A549 (cell line): ENCODE results near the gene GRK1. TPM values are rescaled to one million over a fixed set of nuclear protein-coding genes. Genes with fewer than 3 reads are reported as not detected.
"Not testable (repeated sequence)": the region's sequence is repeated elsewhere in the genome, so short reads cannot be mapped to it uniquely, and the experiment has no call there.

ENCODE experiments used
- ATAC-seq, 2 experiments: fragments of 200-7000 bp in 1 of 2; fragments of >200 bp in 1 of 2; cut with Nextera tagmentation in 1 of 2; cut with Tn5 transposase in 1 of 2; 3 replicates each; pipeline versions ENCODE4 v1.8.0 to v1.9.1; 2018 to 2020; ENCODE audit warnings: mild to moderate bottlenecking in 1 of 2, moderate library complexity in 1 of 2
- CTCF ChIA-PET: fragments of 300-600 bp; sonication (Branson Sonifier 250); formaldehyde crosslinking; extraction: SDS; loops from one replicate; lab custom pipeline; 2021; ENCODE audit warnings: antibody characterized with exemption, inconsistent platforms; lab: Yijun Ruan, JAX
- POLR2A ChIA-PET: fragments of 350-600 bp; formaldehyde crosslinking; extraction: SDS; loops from one replicate; lab custom pipeline; 2021; ENCODE audit warnings: antibody characterized with exemption, inconsistent platforms; lab: Yijun Ruan, JAX
- DNase-seq, 2 experiments: peaks; one replicate each; pipeline versions ENCODE4 v3.0.0 to v3.0.0-alpha.2; 2011 to 2016; ENCODE audit warnings: low read depth in 1 of 2, low spot score in 1 of 2
- FAIRE-seq: peaks from 2 replicates; lab custom pipeline; 2011; peaks lifted over from hg19 to GRCh38; lab: Jason Lieb, UNC
- H3K27ac ChIP-seq, 2 experiments: fragments of >200 bp; sonication (Bioruptor Twin); formaldehyde crosslinking; 3 replicates each; pipeline ENCODE4 v1.5.1; 2016 to 2017
- H3K4me1 ChIP-seq: fragments of >200 bp; sonication (Bioruptor Twin); formaldehyde crosslinking; 3 replicates; pipeline ENCODE4 v1.6.1; 2016
- H3K4me2 ChIP-seq: fragments of >200 bp; sonication (Bioruptor Twin); formaldehyde crosslinking; 3 replicates; pipeline ENCODE4 v1.6.1; 2016
- H3K4me3 ChIP-seq: fragments of >200 bp; sonication (Bioruptor Twin); formaldehyde crosslinking; 3 replicates; pipeline ENCODE4 v1.5.1; 2016
- H3K9me3 ChIP-seq: fragments of >200 bp; sonication (Bioruptor Twin); formaldehyde crosslinking; 3 replicates; pipeline ENCODE4 v1.6.1; 2016
- CBX2 ChIP-seq: fragments of 200-600 bp; sonication (generic); IDR thresholded peaks from 2 replicates; pipeline ENCODE4 v1.6.1; 2016; ENCODE audit warnings: low read depth, mild to moderate bottlenecking, borderline replicate concordance
- CHD2 ChIP-seq: fragments of 150-350 bp; IDR thresholded peaks from 2 replicates; pipeline ENCODE4 v1.6.1; 2014; ENCODE audit warnings: low read length; ENCODE audit not compliant: partially characterized antibody
- EHMT2 ChIP-seq: fragments of 200-600 bp; sonication (generic); IDR thresholded peaks from 2 replicates; pipeline ENCODE4 v1.6.1; 2016; ENCODE audit warnings: antibody characterized with exemption, low read depth, mild to moderate bottlenecking, moderate library complexity
- EP300 ChIP-seq, 2 experiments: fragments of >200 bp; sonication (Bioruptor Twin); formaldehyde crosslinking; IDR thresholded peaks; 2 replicates in 1 of 2; 3 replicates in 1 of 2; pipeline ENCODE4 v1.6.1; 2016 to 2017
- KDM1A ChIP-seq: fragments of 200-600 bp; sonication (generic); IDR thresholded peaks from 2 replicates; pipeline ENCODE4 v1.6.1; 2016; ENCODE audit warnings: low read depth, mild to moderate bottlenecking
- KDM5A ChIP-seq: fragments of 200-600 bp; sonication (generic); IDR thresholded peaks from 2 replicates; pipeline ENCODE4 v1.6.1; 2016; ENCODE audit warnings: antibody characterized with exemption, mild to moderate bottlenecking
- MAFK ChIP-seq: fragments of 450-650 bp; IDR thresholded peaks from 2 replicates; pipeline ENCODE4 v1.6.1; 2014; ENCODE audit not compliant: partially characterized antibody
- MAZ ChIP-seq: fragments of 150-350 bp; IDR thresholded peaks from 2 replicates; pipeline ENCODE4 v1.6.1; 2014; ENCODE audit warnings: antibody characterized with exemption, low read depth, low read length, borderline replicate concordance
- MYC ChIP-seq: IDR thresholded peaks from 2 replicates; pipeline ENCODE4 v1.6.1; 2012; ENCODE audit warnings: mild to moderate bottlenecking, inconsistent platforms, low read length, improper control_type of control experiment, borderline replicate concordance
- RARB ChIP-seq: fragments of 250-450 bp; sonication (Bioruptor Pico); IDR thresholded peaks from 2 replicates; pipeline ENCODE4 v1.8.0; 2021; ENCODE audit warnings: mild to moderate bottlenecking, moderate library complexity
- SMC3 ChIP-seq: fragments of >200 bp; sonication (Bioruptor Twin); formaldehyde crosslinking; IDR thresholded peaks from 3 replicates; pipeline ENCODE4 v1.6.1; 2018; ENCODE audit warnings: inconsistent platforms
- TP53 ChIP-seq: fragments of 250-450 bp; sonication (Bioruptor Pico); IDR thresholded peaks from 2 replicates; pipeline ENCODE4 v1.5.0; 2021; ENCODE audit warnings: mild to moderate bottlenecking, moderate library complexity
- ZC3H11A ChIP-seq: fragments of 450-650 bp; IDR thresholded peaks from 2 replicates; pipeline ENCODE4 v1.6.1; 2014; ENCODE audit warnings: antibody characterized with exemption, mild to moderate bottlenecking
- WGBS: methylation state at CpG from one replicate; pipeline ENCODE4 v1.1.6; 2017; ENCODE audit errors: missing lambda C conversion rate; 5-methylcytosine and 5-hydroxymethylcytosine counted together
- polyA plus RNA-seq, 4 experiments: library from polyadenylated mRNA; depleted of rRNA in 3 of 4; stranded (reverse); fragments of >200 nt; fragmentation: RNase III in 1 of 4; extraction: RNeasy Plus Mini Kit Qiagen cat#74134 plus additional on column Dnase treatment in 1 of 4; gene quantifications; 2 replicates in 3 of 4; 3 replicates in 1 of 4; pipeline ENCODE4 v1.2.3, GENCODE V29; 2011 to 2017
- TF ChIP-seq, protein P1 (sequence below): fragments of 200-600 bp; sonication (generic); IDR thresholded peaks from 2 replicates; pipeline ENCODE4 v1.6.1; 2016; ENCODE audit warnings: antibody characterized with exemption, mild to moderate bottlenecking, moderate library complexity

The GRK1 gene
- polyA plus RNA-seq, 2 of the 4 experiments (the other 2 are of a cell fraction): not detected

DNA sequence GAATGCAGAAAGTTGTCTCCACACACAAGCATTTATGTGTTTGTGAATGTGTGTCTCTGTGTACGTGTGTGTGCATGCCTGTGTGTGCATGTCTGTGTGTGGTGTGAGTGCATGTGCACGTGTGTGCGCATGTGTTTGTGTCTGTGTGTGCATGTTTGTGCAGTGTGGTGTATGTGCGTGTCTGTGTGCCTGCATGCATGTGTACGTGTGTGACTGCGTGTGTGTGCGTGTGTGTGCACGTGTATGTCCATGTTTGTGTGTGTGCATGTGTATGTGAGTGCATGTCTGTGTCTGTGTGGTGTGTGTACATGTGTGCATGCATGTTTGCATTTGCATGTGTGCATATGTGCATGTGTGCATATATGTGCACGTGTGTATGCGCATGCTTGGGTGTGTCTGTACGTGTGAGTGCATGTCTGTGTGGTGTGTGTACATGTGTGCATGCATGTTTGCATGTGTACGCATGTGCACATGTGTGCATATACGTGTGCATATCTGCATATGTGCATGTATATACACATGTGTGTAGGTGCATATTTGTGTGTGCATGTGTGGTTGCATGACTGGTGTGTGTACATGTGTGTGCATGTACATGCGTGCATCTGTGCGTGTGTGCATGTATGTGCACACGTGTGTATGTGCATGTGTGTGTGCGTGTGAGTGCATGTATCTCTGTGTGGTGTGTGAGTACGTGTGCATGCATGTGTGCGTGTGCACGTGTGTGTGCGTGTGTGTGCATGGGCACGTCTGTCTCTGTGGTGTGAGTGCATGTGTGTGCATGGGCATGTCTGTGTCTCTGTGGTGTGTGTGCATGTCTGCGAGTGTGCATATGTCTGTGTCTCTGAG lies 83.8 kb downstream of the GRK1 start:
- TF ChIP-seq ZC3H11A: no peak
- TF ChIP-seq CBX2: no peak
- no peak for TF ChIP-seq MAZ
- TF ChIP-seq EP300 (IDR thresholded peaks at IDR 0.05): no peak
- TF ChIP-seq RARB (CRISPR knock-in tag): no peak
- TF ChIP-seq MAFK: no peak
- TF ChIP-seq, protein P1, sequence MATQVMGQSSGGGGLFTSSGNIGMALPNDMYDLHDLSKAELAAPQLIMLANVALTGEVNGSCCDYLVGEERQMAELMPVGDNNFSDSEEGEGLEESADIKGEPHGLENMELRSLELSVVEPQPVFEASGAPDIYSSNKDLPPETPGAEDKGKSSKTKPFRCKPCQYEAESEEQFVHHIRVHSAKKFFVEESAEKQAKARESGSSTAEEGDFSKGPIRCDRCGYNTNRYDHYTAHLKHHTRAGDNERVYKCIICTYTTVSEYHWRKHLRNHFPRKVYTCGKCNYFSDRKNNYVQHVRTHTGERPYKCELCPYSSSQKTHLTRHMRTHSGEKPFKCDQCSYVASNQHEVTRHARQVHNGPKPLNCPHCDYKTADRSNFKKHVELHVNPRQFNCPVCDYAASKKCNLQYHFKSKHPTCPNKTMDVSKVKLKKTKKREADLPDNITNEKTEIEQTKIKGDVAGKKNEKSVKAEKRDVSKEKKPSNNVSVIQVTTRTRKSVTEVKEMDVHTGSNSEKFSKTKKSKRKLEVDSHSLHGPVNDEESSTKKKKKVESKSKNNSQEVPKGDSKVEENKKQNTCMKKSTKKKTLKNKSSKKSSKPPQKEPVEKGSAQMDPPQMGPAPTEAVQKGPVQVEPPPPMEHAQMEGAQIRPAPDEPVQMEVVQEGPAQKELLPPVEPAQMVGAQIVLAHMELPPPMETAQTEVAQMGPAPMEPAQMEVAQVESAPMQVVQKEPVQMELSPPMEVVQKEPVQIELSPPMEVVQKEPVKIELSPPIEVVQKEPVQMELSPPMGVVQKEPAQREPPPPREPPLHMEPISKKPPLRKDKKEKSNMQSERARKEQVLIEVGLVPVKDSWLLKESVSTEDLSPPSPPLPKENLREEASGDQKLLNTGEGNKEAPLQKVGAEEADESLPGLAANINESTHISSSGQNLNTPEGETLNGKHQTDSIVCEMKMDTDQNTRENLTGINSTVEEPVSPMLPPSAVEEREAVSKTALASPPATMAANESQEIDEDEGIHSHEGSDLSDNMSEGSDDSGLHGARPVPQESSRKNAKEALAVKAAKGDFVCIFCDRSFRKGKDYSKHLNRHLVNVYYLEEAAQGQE: no peak
- no peak for TF ChIP-seq CHD2
- TF ChIP-seq EHMT2: no peak
- TF ChIP-seq TP53 (CRISPR knock-in tag): no peak
- TF ChIP-seq MYC: no peak
- TF ChIP-seq KDM1A: no peak
- TF ChIP-seq KDM5A: no peak
- no peak for TF ChIP-seq SMC3
- H3K4me1 ChIP-seq: no peaks in the 10 kb centered on the region
- no peak overlapping the region for H3K4me3 ChIP-seq
- WGBS: 60% methylated on average over 20 of the region's 23 CpGs
- CTCF ChIA-PET: interaction anchor here (1.6 kb wide), 1 partner anchor 9 kb away, joined by 3 read pairs; no protein-coding TSS in a partner anchor
- DNase-seq: no peak
- no peaks in the 10 kb centered on the region for H3K9me3 ChIP-seq
- no peak overlapping the region for H3K27ac ChIP-seq
- no peak for FAIRE-seq
- POLR2A ChIA-PET: no interaction called here
- H3K4me2 ChIP-seq: no peak overlapping the region
- no peak for ATAC-seq

DNA sequence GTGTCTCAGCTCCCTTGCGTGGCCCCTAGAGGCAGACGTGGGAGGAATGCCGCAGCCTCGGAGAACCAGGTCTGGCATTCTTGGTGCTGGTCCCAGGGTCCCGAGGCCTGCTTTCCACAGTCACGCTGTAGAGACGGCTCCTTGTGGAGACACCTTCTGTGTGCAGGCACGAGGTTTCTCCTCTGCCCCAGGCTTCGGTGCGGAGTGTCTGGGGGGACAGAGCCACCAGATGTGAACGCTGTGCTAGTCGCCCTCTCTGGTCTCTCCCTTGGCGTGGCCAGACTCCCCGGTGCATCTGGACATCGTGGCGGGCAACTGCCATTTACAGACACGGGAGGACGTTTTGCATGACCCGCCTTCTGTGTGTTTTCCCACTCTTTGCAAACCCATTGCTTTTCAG lies 84.5 kb downstream of the GRK1 start:
- 53% methylated on average over 5 of the region's 19 CpGs for WGBS

DNA sequence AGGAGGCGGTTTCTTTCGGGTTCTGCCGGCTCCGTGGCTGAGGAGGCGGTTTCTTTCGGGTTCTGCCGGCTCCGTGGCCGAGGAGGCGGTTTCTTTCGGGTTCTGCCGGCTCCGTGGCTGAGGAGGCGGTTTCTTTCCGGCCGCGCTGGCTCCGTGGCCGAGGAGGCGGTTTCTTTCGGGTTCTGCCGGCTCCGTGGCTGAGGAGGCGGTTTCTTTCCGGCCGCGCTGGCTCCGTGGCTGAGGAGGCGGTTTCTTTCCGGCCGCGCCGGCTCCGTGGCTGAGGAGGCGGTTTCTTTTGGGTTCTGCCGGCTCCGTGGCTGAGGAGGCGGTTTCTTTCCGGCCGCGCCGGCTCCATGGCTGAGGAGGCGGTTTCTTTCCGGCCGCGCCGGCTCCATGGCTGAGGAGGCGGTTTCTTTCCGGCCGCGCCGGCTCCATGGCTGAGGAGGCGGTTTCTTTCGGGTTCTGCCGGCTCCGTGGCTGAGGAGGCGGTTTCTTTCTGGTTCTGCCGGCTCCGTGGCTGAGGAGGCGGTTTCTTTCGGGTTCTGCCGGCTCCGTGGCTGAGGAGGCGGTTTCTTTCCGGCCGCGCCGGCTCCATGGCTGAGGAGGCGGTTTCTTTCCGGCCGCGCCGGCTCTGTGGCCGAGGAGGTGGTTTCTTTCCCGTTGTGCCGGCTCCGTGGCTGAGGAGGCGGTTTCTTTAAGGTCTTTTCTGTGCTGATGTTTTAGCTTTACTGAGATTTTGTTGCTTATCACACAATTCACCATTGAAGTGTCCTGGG lies 85.4 kb downstream of the GRK1 start:
- H3K27ac ChIP-seq, DNase-seq, H3K4me3 ChIP-seq, H3K9me3 ChIP-seq, POLR2A ChIA-PET, H3K4me1 ChIP-seq, H3K4me2 ChIP-seq, FAIRE-seq, ATAC-seq: not testable (repeated sequence)
- WGBS: 77% methylated on average over 14 of the region's 78 CpGs
- CTCF ChIA-PET: interaction anchor here (1.3 kb wide), 1 partner anchor 28 kb away, joined by 3 read pairs; no protein-coding TSS in a partner anchor

More for the DNA sequence above, 84.5 kb downstream of the GRK1 start:
- no peaks in the 10 kb centered on the region for H3K9me3 ChIP-seq
- H3K4me1 ChIP-seq: peaks cover under 1% of the 10 kb centered on the region; the same call in 1 of the 3 replicates
- ChIA-PET CTCF (no interaction called here), POLR2A (no interaction called here)
- H3K4me3 ChIP-seq: no peak overlapping the region
- FAIRE-seq (no peak), ATAC-seq (no peak), DNase-seq (no peak)
- H3K4me2 ChIP-seq: no peak overlapping the region
- H3K27ac ChIP-seq: no peak overlapping the region
- no peak for TF ChIP-seq SMC3
